ENCODE measurements around the gene NR1H2.
A peak's percentile ranks its signal among the peaks of the same experiment; 100 is the strongest.

Gene NR1H2

DNA sequence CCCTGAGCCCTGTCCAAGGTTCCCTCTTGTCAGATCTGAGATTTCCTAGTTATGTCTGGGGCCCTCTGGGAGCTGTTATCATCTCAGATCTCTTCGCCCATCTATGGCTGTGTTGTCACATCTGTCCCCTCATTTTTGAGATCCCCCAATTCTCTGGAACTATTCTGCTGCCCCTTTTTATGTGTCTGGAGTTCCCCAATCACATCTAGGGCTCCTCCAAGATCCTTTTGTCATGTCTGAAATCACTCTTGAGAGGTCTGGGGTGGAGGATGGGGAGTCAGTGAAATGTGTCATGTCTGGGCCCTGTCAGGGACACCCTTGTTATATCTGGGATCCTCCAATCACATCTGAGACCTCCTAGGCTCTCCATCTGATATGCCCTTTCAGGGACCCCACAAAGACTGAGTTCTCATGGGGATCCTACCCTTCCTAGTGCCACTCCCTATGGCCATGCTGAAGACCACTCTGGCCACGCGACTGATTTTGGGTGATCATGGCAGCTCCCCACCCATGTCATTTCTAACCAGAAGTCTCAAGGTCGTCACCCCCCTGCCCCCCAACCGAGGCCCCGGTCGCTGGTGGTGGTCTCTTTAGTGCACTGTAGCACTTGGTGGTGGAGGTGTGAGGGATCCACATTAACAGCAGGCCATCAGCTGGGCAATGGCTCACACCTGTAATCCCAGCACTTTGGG lies 52.7 kb downstream of the NR1H2 start:
- no peak for DNase-seq (ENCODE audit: extremely low spot score)
- CTCF ChIA-PET, result no interaction called here
- TF ChIP-seq FOXA1 (IDR thresholded peaks at IDR 0.05), result no peak
- no peak for TF ChIP-seq BHLHE40 (IDR thresholded peaks at IDR 0.05; ENCODE audit: borderline replicate concordance)
- TF ChIP-seq SUZ12 (IDR thresholded peaks at IDR 0.05), result no peak
- no peak for TF ChIP-seq ELF4 (IDR thresholded peaks at IDR 0.05)
- no peak for TF ChIP-seq CTBP1 (IDR thresholded peaks at IDR 0.05; ENCODE audit: borderline replicate concordance)
- TF ChIP-seq FOXM1 (IDR thresholded peaks at IDR 0.05; ENCODE audit: borderline replicate concordance), result no peak
- no peak for TF ChIP-seq L3MBTL2 (conservative IDR thresholded peaks at IDR 0.05)
- no peak for TF ChIP-seq LEF1 (IDR thresholded peaks at IDR 0.05; ENCODE audit: borderline replicate concordance)
- no peak for TF ChIP-seq NFRKB (IDR thresholded peaks at IDR 0.05)
- no peak for TF ChIP-seq ARNT (IDR thresholded peaks at IDR 0.05)
- no peak for TF ChIP-seq TARDBP (IDR thresholded peaks at IDR 0.05)
- TF ChIP-seq HDGF (IDR thresholded peaks at IDR 0.05; ENCODE audit: borderline replicate concordance), result no peak
- TF ChIP-seq SP1 (IDR thresholded peaks at IDR 0.05), result no peak
- no peak for TF ChIP-seq ZNF384 (IDR thresholded peaks at IDR 0.05)
- TF ChIP-seq, protein P1, sequence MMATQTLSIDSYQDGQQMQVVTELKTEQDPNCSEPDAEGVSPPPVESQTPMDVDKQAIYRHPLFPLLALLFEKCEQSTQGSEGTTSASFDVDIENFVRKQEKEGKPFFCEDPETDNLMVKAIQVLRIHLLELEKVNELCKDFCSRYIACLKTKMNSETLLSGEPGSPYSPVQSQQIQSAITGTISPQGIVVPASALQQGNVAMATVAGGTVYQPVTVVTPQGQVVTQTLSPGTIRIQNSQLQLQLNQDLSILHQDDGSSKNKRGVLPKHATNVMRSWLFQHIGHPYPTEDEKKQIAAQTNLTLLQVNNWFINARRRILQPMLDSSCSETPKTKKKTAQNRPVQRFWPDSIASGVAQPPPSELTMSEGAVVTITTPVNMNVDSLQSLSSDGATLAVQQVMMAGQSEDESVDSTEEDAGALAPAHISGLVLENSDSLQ (IDR thresholded peaks at IDR 0.05), result no peak
- TF ChIP-seq FOXK2 (IDR thresholded peaks at IDR 0.05), result no peak
- POLR2A ChIA-PET, result interaction anchor here (0.9 to 1.3 kb wide), 3 partner anchors 11 to 53 kb away, joined by 3 to 4 read pairs (median 3); partner anchors contain the start of genes NR1H2 and POLD1

DNA sequence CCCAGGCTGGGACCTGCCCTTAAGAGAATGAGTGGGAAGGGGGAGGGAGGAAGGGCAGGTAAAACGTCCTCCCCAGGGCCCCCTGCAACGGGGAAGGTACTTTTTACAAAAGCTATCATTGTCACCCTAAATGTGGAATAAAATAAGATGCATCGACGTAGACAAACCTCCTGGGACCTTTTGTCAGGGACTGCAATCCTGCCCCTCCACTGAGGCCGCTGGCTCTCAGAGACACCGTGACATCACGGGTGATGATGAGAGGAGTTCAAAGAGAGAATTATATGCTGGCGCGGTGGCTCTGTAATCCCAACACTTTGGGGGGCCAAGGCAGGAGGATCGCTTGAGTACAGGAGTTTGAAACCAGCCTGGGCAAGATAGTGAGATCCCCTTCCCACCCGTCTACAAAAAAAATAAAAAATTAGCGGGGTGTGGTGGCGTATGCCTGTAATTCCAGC lies 54.7 kb downstream of the NR1H2 start:
- TF ChIP-seq ZNF384 (IDR thresholded peaks at IDR 0.05), result no peak
- no peak for TF ChIP-seq FOXK2 (IDR thresholded peaks at IDR 0.05)
- no peak for TF ChIP-seq LEF1 (IDR thresholded peaks at IDR 0.05; ENCODE audit: borderline replicate concordance)
- TF ChIP-seq SUZ12 (IDR thresholded peaks at IDR 0.05), result no peak
- no peak for TF ChIP-seq SP1 (IDR thresholded peaks at IDR 0.05)
- TF ChIP-seq ARNT (IDR thresholded peaks at IDR 0.05), result no peak
- no peak for TF ChIP-seq ELF4 (IDR thresholded peaks at IDR 0.05)
- no peak for TF ChIP-seq HDGF (IDR thresholded peaks at IDR 0.05; ENCODE audit: borderline replicate concordance)
- DNase-seq (ENCODE audit: extremely low spot score), result no peak
- CTCF ChIA-PET, result no interaction called here
- POLR2A ChIA-PET, result interaction anchor here (0.8 kb wide), 1 partner anchor 61 kb away, joined by 3 read pairs; no protein-coding TSS in a partner anchor

DNA sequence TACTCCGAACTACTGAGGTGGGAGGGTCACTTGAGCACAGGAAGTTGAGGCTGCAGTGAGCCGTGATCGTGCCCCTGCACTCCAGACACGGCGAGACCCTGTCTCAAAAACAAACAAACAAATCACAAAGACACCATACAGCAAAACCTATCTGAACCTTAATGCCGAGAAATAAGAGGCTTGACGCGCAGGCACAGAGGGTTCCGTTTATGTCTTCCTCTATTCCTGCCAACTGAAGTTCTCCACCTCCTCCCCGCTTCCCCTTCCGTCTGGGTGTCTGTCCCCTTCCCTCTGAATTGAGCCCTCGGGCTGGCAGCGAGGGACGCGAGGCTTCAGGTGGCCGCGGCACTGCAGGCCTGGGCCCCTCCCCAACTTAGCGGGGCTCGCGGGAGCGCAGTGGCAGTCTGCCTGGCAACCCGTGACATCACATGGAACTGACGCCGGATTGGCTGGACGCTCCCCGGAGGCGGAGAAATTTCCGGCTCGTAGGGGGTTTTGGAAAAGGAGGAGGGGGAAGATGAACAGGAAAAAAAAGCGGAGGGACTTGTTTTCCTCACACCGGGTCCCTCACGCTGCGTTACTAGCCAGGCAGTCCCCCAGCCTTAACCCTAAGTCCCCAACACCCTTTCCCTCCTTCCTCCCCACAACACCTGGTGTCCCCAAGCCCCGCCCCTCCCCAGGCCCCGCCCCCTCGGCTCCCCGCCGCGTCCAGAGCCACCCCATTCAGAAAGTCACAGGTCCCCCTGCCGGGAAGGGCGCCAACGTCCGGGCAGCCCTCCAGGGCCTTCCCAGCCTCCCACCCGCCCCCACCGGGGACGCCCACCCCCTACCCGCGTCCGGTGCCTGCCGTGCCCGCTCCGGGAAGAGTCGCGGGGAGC lies 55.3 kb downstream of the NR1H2 start:
- ChIA-PET CTCF (no interaction called here), POLR2A (interaction anchor here (0.8 to 1.1 kb wide), 2 partner anchors 56 to 61 kb away, joined by 3 to 4 read pairs; partner anchors contain the start of gene NR1H2)
- DNase-seq (ENCODE audit: extremely low spot score), result peak; percentile 95
- TF ChIP-seq L3MBTL2 (conservative IDR thresholded peaks at IDR 0.05) (peak; percentile 57; the same call in 1 of the 2 replicates), FOXK2 (IDR thresholded peaks at IDR 0.05) (no peak)

DNA sequence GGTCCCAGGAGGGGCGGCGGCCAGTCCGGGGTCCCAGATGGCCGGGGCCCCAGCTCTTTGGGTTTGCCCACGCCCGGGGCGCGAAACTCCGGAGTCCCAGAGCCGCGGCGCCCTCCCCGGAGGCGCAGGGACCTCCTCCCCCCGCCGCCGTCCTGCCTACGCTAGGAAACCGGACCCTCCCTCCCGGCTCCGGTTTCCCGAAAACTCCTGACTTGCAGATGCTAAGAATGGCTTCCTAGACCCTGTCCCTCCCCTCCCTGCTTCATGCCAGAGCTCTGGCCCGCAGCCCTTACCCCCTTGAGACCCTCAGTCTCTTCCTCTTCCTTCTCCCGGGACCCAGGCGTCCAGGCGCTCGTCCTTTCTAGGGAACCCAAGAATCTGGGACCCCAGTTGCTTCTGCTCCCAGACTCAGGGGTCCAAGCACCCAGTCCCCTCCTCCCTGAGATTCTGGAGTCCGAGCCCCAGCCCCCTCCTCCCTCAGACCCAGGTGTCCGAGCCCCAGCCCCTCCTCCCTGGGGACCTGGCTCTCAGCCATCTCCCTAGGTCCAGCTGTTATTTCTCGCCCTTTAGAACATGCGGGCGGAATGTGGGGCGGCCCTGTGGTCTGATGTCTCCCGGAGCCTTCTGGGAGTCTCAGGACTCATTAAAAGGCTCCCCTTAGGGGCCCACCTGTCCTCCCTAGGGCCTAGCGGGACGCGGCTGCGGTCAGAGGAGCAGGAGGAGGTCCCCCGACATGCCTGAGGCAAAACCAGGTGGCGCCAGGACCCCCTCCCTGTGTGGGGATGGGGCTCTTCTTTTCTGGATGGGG lies 56.2 kb downstream of the NR1H2 start, which contains the start of gene MYBPC2:
Gene MYBPC2, plus strand, starts transcription at position 672 of the 808 bp plus-strand sequence. Its CDS starts 62 bp downstream, at position 734.
- ChIA-PET CTCF (no interaction called here), POLR2A (interaction anchor here (1.1 kb wide), 1 partner anchor 56 kb away, joined by 4 read pairs; the partner anchor contains the start of gene NR1H2)
- peak; percentile 42 for DNase-seq (ENCODE audit: extremely low spot score)
- TF ChIP-seq L3MBTL2 (conservative IDR thresholded peaks at IDR 0.05) (no peak), BHLHE40 (IDR thresholded peaks at IDR 0.05; ENCODE audit: borderline replicate concordance) (no peak), ARNT (IDR thresholded peaks at IDR 0.05) (no peak), FOXK2 (IDR thresholded peaks at IDR 0.05) (no peak), SUZ12 (IDR thresholded peaks at IDR 0.05) (no peak), TARDBP (IDR thresholded peaks at IDR 0.05) (no peak), LEF1 (IDR thresholded peaks at IDR 0.05; ENCODE audit: borderline replicate concordance) (no peak), HDGF (IDR thresholded peaks at IDR 0.05; ENCODE audit: borderline replicate concordance) (no peak), SP1 (IDR thresholded peaks at IDR 0.05) (no peak), FOXM1 (IDR thresholded peaks at IDR 0.05; ENCODE audit: borderline replicate concordance) (no peak), CTBP1 (IDR thresholded peaks at IDR 0.05; ENCODE audit: borderline replicate concordance) (no peak), ELF4 (IDR thresholded peaks at IDR 0.05) (no peak), FOXA1 (IDR thresholded peaks at IDR 0.05) (no peak), ZNF384 (IDR thresholded peaks at IDR 0.05) (no peak), NFRKB (IDR thresholded peaks at IDR 0.05) (no peak)
- TF ChIP-seq, protein P1 (IDR thresholded peaks at IDR 0.05), result no peak
